Measurements from ENCODE around the gene CDH26.
"Not testable (repeated sequence)": the region's sequence is repeated elsewhere in the genome, so short reads cannot be mapped to it uniquely, and the experiment has no call there.

The CDH26 gene

GRCh38 chr20:60013296-60014139 is 55.3 kb downstream of the CDH26 start:
- DNase-seq (ENCODE audit: low spot score), result no peak

- DNase-seq (ENCODE audit: low spot score), result no peak
Measured at GRCh38 chr20:60016406-60016805, 58.2 kb downstream of the CDH26 start.

- DNase-seq (ENCODE audit: low spot score), result no peak
Measured at GRCh38 chr20:60020251-60020650, 62.0 kb downstream of the CDH26 start.

GRCh38 chr20:60021104-60021503 is 62.9 kb downstream of the CDH26 start:
- no peak for DNase-seq (ENCODE audit: low spot score)

GRCh38 chr20:60022849-60023248 is 64.6 kb downstream of the CDH26 start:
- DNase-seq (ENCODE audit: low spot score), result no peak

GRCh38 chr20:60024245-60024644 is 66.0 kb downstream of the CDH26 start:
- DNase-seq (ENCODE audit: low spot score), result no peak

- no peak for DNase-seq (ENCODE audit: low spot score)
Measured at GRCh38 chr20:60024801-60025200, 66.6 kb downstream of the CDH26 start.

- no peak for DNase-seq (ENCODE audit: low spot score)
Measured at GRCh38 chr20:60026010-60026409, 67.8 kb downstream of the CDH26 start.

GRCh38 chr20:60030471-60030870 is 72.2 kb downstream of the CDH26 start:
- no peak for DNase-seq (ENCODE audit: low spot score)

GRCh38 chr20:60031107-60031506 is 72.9 kb downstream of the CDH26 start:
- DNase-seq (ENCODE audit: low spot score), result no peak

- DNase-seq (ENCODE audit: low spot score), result no peak
Measured at GRCh38 chr20:60034231-60035110, 76.2 kb downstream of the CDH26 start.

- no peak for DNase-seq (ENCODE audit: low spot score)
Measured at GRCh38 chr20:60035486-60035885, 77.3 kb downstream of the CDH26 start.

- no peak for DNase-seq (ENCODE audit: low spot score)
Measured at GRCh38 chr20:60036346-60036745, 78.1 kb downstream of the CDH26 start.

- DNase-seq (ENCODE audit: low spot score), result no peak
Measured at GRCh38 chr20:60036746-60037499, 78.7 kb downstream of the CDH26 start.

GRCh38 chr20:60038400-60039008 is 80.3 kb downstream of the CDH26 start:
- DNase-seq (ENCODE audit: low spot score), result no peak

- DNase-seq (ENCODE audit: low spot score), result no peak
Measured at GRCh38 chr20:60039526-60039925, 81.3 kb downstream of the CDH26 start.

GRCh38 chr20:60040471-60041162 is 82.4 kb downstream of the CDH26 start:
- no peak for DNase-seq (ENCODE audit: low spot score)

GRCh38 chr20:60041436-60042165 is 83.4 kb downstream of the CDH26 start:
- DNase-seq (ENCODE audit: low spot score), result not testable (repeated sequence)

- no peak for DNase-seq (ENCODE audit: low spot score)
Measured at GRCh38 chr20:60043435-60043834, 85.2 kb downstream of the CDH26 start.

GRCh38 chr20:60046011-60046413 is 87.8 kb downstream of the CDH26 start:
- DNase-seq (ENCODE audit: low spot score), result no peak

- no peak for DNase-seq (ENCODE audit: low spot score)
Measured at GRCh38 chr20:60046436-60046835, 88.2 kb downstream of the CDH26 start.

Measured in HuH-7 (cell line).